ENCODE results near the gene OR2L8. TPM values are rescaled to one million over a fixed set of nuclear protein-coding genes. Genes with fewer than 3 reads are reported as not detected.

OR2L8 gene
- total and polyA plus RNA-seq, 8 donors, result not detected

GRCh38 chr1:247942624-247943023, 6.0 kb upstream of the OR2L8 start:
- H3K27ac ChIP-seq, result no peak overlapping the region
- no peak overlapping the region for H3K4me3 ChIP-seq
- H3K4me1 ChIP-seq, result no peaks in the 10 kb centered on the region
- 56 to 75% methylated on average over 6 of the region's 6 CpGs for WGBS, 2 donors
- H3K9me3 ChIP-seq, result no peaks in the 10 kb centered on the region
- TF ChIP-seq CTCF (IDR thresholded peaks at IDR 0.05), result no peak
- FAIRE-seq (no peak), DNase-seq (no peak), ATAC-seq (no peak)
- intact Hi-C loops (cut with DNase I), result no loop called here
- H3K36me3 ChIP-seq, result no peaks in the 10 kb centered on the region
- no peaks in the 10 kb centered on the region for H3K27me3 ChIP-seq

GRCh38 chr1:247953408-247953807, 4.8 kb downstream of the OR2L8 start:
- Histone ChIP-seq H3K27me3 (no peaks in the 10 kb centered on the region), H3K4me3 (no peak overlapping the region), H3K4me1 (no peaks in the 10 kb centered on the region), H3K36me3 (no peaks in the 10 kb centered on the region), H3K27ac (no peak overlapping the region), H3K9me3 (no peaks in the 10 kb centered on the region)
- TF ChIP-seq CTCF (IDR thresholded peaks at IDR 0.05), result no peak
- no peak for FAIRE-seq
- 71 to 75% methylated on average over 1 of the region's 1 CpG for WGBS, 2 donors
- ATAC-seq, result no peak
- intact Hi-C loops (cut with DNase I), result no loop called here
- DNase-seq, result no peak

- DNase-seq (no peak), ATAC-seq (no peak), FAIRE-seq (no peak)
- TF ChIP-seq CTCF (IDR thresholded peaks at IDR 0.05), result no peak
- no peak overlapping the region for H3K4me3 ChIP-seq
- no peaks in the 10 kb centered on the region for H3K9me3 ChIP-seq
- no peaks in the 10 kb centered on the region for H3K36me3 ChIP-seq
- H3K4me1 ChIP-seq, result no peaks in the 10 kb centered on the region
- H3K27me3 ChIP-seq, result no peaks in the 10 kb centered on the region
- 12 to 13% methylated on average over 3 of the region's 3 CpGs for WGBS, 2 donors
- no peak overlapping the region for H3K27ac ChIP-seq
- intact Hi-C loops (cut with DNase I), result no loop called here
Measured at GRCh38 chr1:247961791-247962190, 13.1 kb downstream of the OR2L8 start.

GRCh38 chr1:247962911-247963588, 14.4 kb downstream of the OR2L8 start:
- FAIRE-seq, result no peak
- no peaks in the 10 kb centered on the region for H3K4me1 ChIP-seq

More at GRCh38 chr1:247962911-247963588, 14.4 kb downstream of the OR2L8 start:
- Histone ChIP-seq H3K36me3 (no peaks in the 10 kb centered on the region), H3K9me3 (no peaks in the 10 kb centered on the region), H3K4me3 (no peak overlapping the region), H3K27ac (no peak overlapping the region), H3K27me3 (no peaks in the 10 kb centered on the region)
- intact Hi-C loops (cut with DNase I), result no loop called here
- 51 to 52% methylated on average over 4 of the region's 4 CpGs for WGBS, 2 donors
- DNase-seq (no peak), ATAC-seq (no peak)
- TF ChIP-seq CTCF (IDR thresholded peaks at IDR 0.05), result no peak
